GM12878 (cell line): ENCODE results near the gene TP53BP1. TPM values are rescaled to one million over a fixed set of nuclear protein-coding genes. Genes with fewer than 3 reads are reported as not detected.

Experiments used
- ATAC-seq: fragments of 200-7000 bp; cut with Tn5 transposase; 3 replicates; pipeline ENCODE4 v1.9.1; 2020; ENCODE audit warnings: mild to moderate bottlenecking, moderate library complexity
- BruUV-seq: library from RNA; stranded (reverse); fragments of 400-500 nt; replicated peaks from 2 replicates; lab custom pipeline; 2021; lab: Mats Ljungman, UMichigan
- CTCF ChIA-PET: fragments of 300-600 bp; sonication (Branson Sonifier 250); formaldehyde crosslinking; extraction: SDS; loops from one replicate; lab custom pipeline; 2021; ENCODE audit warnings: inconsistent platforms; lab: Yijun Ruan, JAX
- POLR2A ChIA-PET: fragments of 350-600 bp; formaldehyde crosslinking; extraction: SDS; loops from one replicate; lab custom pipeline; 2021; ENCODE audit warnings: inconsistent platforms; lab: Charles Lee
- RAD21 ChIA-PET: fragments of 300-600 bp; sonication (Branson Sonifier 250); formaldehyde crosslinking; loops from one replicate; lab custom pipeline; 2023; ENCODE audit warnings: antibody characterized with exemption; ENCODE audit not compliant: unreplicated experiment; lab: Charles Lee
- SMC1A ChIA-PET: fragments of 300-600 bp; sonication (Branson Sonifier 250); formaldehyde crosslinking; loops from one replicate; lab custom pipeline; 2023; ENCODE audit not compliant: unreplicated experiment, uncharacterized antibody; lab: Charles Lee
- DNase-seq: peaks from one replicate; pipeline ENCODE4 v3.0.0-alpha.2; 2011; ENCODE audit warnings: low read depth, low spot score
- FAIRE-seq: peaks from 3 replicates; lab custom pipeline; 2011; peaks lifted over from hg19 to GRCh38; lab: Jason Lieb, UNC
- H2AFZ ChIP-seq: 2 replicates; pipeline ENCODE4 v1.6.0; 2011; ENCODE audit warnings: low read depth, low read length, control low read depth; ENCODE audit not compliant: control insufficient read depth
- H3K27ac ChIP-seq: 2 replicates; pipeline ENCODE4 v1.5.1; 2011; ENCODE audit warnings: control low read depth; ENCODE audit not compliant: control insufficient read depth, insufficient read depth
- H3K27me3 ChIP-seq, 2 experiments: replicated peaks in 1 of 2; 2 replicates each; pipeline versions ENCODE4 v1.6.0 to v1.6.1; 2011; ENCODE audit warnings: low read length in 1 of 2; ENCODE audit not compliant: control insufficient read depth in 2 of 2, insufficient read depth in 2 of 2
- H3K36me3 ChIP-seq, 2 experiments: 2 replicates each; pipeline ENCODE4 v1.5.1; 2011; ENCODE audit warnings: low read length in 1 of 2; ENCODE audit not compliant: control insufficient read depth in 2 of 2, insufficient read depth in 2 of 2
- H3K4me1 ChIP-seq: 2 replicates; pipeline ENCODE4 v1.6.1; 2011; ENCODE audit warnings: mild to moderate bottlenecking, low read length, moderate library complexity, mixed read lengths; ENCODE audit not compliant: control insufficient read depth, insufficient read depth
- H3K4me2 ChIP-seq: 2 replicates; pipeline ENCODE4 v1.6.0; 2011; ENCODE audit warnings: control low read depth; ENCODE audit not compliant: control insufficient read depth, insufficient read depth
- H3K4me3 ChIP-seq: fragments of 200-600 bp; sonication (generic); 2 replicates; pipeline ENCODE4 v1.5.1; 2016
- H3K79me2 ChIP-seq: 2 replicates; pipeline ENCODE4 v1.6.0; 2011; ENCODE audit warnings: low read length; ENCODE audit not compliant: control insufficient read depth, insufficient read depth
- H3K9ac ChIP-seq: 2 replicates; pipeline ENCODE4 v1.8.0; 2011; ENCODE audit warnings: low read length, control low read depth, mixed read lengths; ENCODE audit not compliant: control insufficient read depth, insufficient read depth
- H3K9me3 ChIP-seq: replicated peaks from 3 replicates; pipeline ENCODE4 v1.5.1; 2011; ENCODE audit warnings: mild to moderate bottlenecking, low read length; ENCODE audit not compliant: control insufficient read depth, insufficient read depth
- H4K20me1 ChIP-seq: 2 replicates; pipeline ENCODE4 v1.6.0; 2011; ENCODE audit not compliant: control insufficient read depth, insufficient read depth
- CBFB ChIP-seq: IDR thresholded peaks from 2 replicates; pipeline ENCODE4 v1.6.1; 2016; ENCODE audit warnings: antibody characterized with exemption, low read depth
- DPF2 ChIP-seq: fragments of 450-650 bp; IDR thresholded peaks from 2 replicates; pipeline ENCODE4 v1.6.1; 2017; ENCODE audit warnings: mild to moderate bottlenecking
- EZH2 ChIP-seq: IDR thresholded peaks from 2 replicates; pipeline ENCODE4 v1.6.1; 2012; ENCODE audit warnings: low read depth, mild to moderate bottlenecking, control low read depth, inconsistent platforms, low read length, borderline replicate concordance; ENCODE audit not compliant: control insufficient read depth
- HDAC6 ChIP-seq: fragments of 200-600 bp; sonication (generic); IDR thresholded peaks from one replicate; pipeline ENCODE4 v1.8.0; 2017; ENCODE audit warnings: antibody characterized with exemption; ENCODE audit not compliant: unreplicated experiment
- JUNB ChIP-seq: IDR thresholded peaks from 2 replicates; pipeline ENCODE4 v1.6.1; 2016; ENCODE audit warnings: antibody characterized with exemption, mild to moderate bottlenecking
- NFYA ChIP-seq: IDR thresholded peaks from 2 replicates; pipeline ENCODE4 v1.6.1; 2011; ENCODE audit warnings: low read depth, mild to moderate bottlenecking, low read length, improper control_type of control experiment, borderline replicate concordance
- NR2C2 ChIP-seq: IDR thresholded peaks from 2 replicates; pipeline ENCODE4 v1.6.1; 2011; ENCODE audit warnings: borderline replicate concordance, low read depth; ENCODE audit not compliant: control insufficient read depth, insufficient read length
- NR2F1 ChIP-seq: fragments of 450-650 bp; conservative IDR thresholded peaks from 2 replicates; pipeline ENCODE4 v1.6.1; 2017; ENCODE audit warnings: mild to moderate bottlenecking
- RBBP5 ChIP-seq: fragments of 200-600 bp; sonication (generic); conservative IDR thresholded peaks from 2 replicates; pipeline ENCODE4 v1.6.1; 2016
- SMAD5 ChIP-seq: IDR thresholded peaks from 2 replicates; pipeline ENCODE4 v1.6.1; 2016; ENCODE audit warnings: antibody characterized with exemption, low read depth
- SMARCA5 ChIP-seq: fragments of 450-650 bp; IDR thresholded peaks from 2 replicates; pipeline ENCODE4 v1.6.1; 2017; ENCODE audit warnings: mild to moderate bottlenecking
- TAF1 ChIP-seq: IDR thresholded peaks from 2 replicates; pipeline ENCODE4 v1.6.1; 2011; ENCODE audit warnings: mild to moderate bottlenecking, low read depth, low read length, borderline replicate concordance
- TARDBP ChIP-seq: IDR thresholded peaks from 2 replicates; pipeline ENCODE4 v1.6.1; 2016; ENCODE audit warnings: borderline replicate concordance
- ZZZ3 ChIP-seq: IDR thresholded peaks from 2 replicates; pipeline ENCODE4 v1.6.1; 2011; ENCODE audit warnings: low read depth; ENCODE audit not compliant: control insufficient read depth, insufficient read length
- WGBS: methylation state at CpG from one replicate; pipeline ENCODE4 v1.1.6; 2016; ENCODE audit warnings: low lambda C conversion rate; ENCODE audit not compliant: insufficient replicate concordance, insufficient coverage; ENCODE audit errors: missing lambda C conversion rate; 5-methylcytosine and 5-hydroxymethylcytosine counted together
- in situ Hi-C: fragments of 300-500 bp; cut with MboI; formaldehyde crosslinking; loops from 9 replicates; pipeline ENCODE4 v1.14.3; 2018; ENCODE audit warnings: mixed read lengths
- intact Hi-C: fragments of 100-400 bp; cut with micrococcal nuclease; formaldehyde crosslinking; loops from one replicate; pipeline ENCODE4 v1.14.2; 2022; ENCODE audit not compliant: unreplicated experiment
- polyA plus RNA-seq, 11 experiments: library from polyadenylated mRNA; depleted of rRNA in 4 of 11; unstranded in 6 of 11; stranded (reverse) in 5 of 11; fragments of >200 nt; fragmentation: Nextera tagmentation in 4 of 11; fragmentation: Illumina TruSeq in 1 of 11; extraction: Ambion mirVana in 4 of 11; extraction: Trizol in 1 of 11; gene quantifications; 1 replicate in 1 of 11; 2 replicates in 10 of 11; pipeline versions ENCODE4 v1.2.1 to v1.2.3, GENCODE V29; 2011 to 2016; ENCODE audit warnings: inconsistent platforms in 2 of 11, missing spikeins in 2 of 11, low read depth in 1 of 11
- total RNA-seq, 4 experiments: library from RNA; depleted of rRNA in 3 of 4; stranded (reverse); fragments of >200 nt in 3 of 4; fragmentation: Illumina TruSeq in 1 of 4; extraction: Trizol in 1 of 4; gene quantifications; 2 replicates each; pipeline versions ENCODE4 v1.2.1 to v1.2.3, GENCODE V29; 2013 to 2021
- TF ChIP-seq, protein P1 (sequence below): fragments of 450-650 bp; conservative IDR thresholded peaks from 2 replicates; pipeline ENCODE4 v1.6.1; 2017; ENCODE audit warnings: mild to moderate bottlenecking, moderate library complexity
- TF ChIP-seq, protein P2 (sequence below): IDR thresholded peaks from 2 replicates; pipeline ENCODE4 v1.6.1; 2012; ENCODE audit warnings: mild to moderate bottlenecking, low read depth, low read length

The TP53BP1 gene
- total and polyA plus RNA-seq, 10 of the 15 experiments (the other 5 are each of a cell fraction or from before 2014, with no cell fraction given), result 6.2 to 50.2 (median 19.3) TPM

DNA sequence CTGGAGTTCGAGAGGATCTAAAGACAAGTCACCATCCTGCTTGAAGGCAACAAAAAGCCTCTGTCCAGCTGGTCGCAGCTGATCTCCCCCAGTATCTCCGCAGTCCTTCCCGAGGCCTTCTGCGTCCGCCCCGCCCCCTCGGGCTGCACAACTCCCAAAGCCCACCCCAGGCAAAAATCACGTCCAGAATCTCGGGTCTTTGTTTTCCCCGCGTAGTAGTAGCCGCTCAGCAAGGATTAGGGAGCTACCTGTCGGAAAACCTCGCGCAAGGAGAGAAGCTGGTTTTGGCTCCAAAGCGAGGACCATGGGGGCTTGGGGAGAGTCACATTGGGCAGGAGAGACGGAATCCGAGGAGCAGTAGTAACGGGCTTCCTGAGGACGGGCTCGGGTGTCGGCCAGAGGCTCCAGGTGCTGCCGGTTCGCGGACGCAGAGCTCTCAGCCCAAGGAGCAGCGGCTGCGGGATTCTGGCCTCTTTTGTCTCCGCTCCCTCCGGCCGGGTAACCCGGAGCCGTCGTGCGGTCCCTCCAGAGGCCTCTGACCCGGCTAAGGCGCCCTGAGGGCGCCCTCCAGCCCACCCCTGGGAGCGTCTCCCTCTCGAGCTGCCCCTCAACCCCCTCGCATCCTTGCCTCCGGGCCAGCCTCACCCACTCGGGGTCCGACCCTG is 122.5 kb downstream of the TP53BP1 start:
- peaks cover 2 to 5% of the 10 kb centered on the region in 2 experiments; a peak in 1 of 4 replicates for H3K36me3 ChIP-seq
- TF ChIP-seq TAF1 (no peak), DPF2 (no peak), NR2C2 (no peak), TARDBP (no peak), SMAD5 (no peak), NR2F1 (peak; percentile 78), EZH2 (no peak), RBBP5 (no peak), HDAC6 (no peak), JUNB (no peak), SMARCA5 (no peak), NFYA (no peak), ZZZ3 (no peak), CBFB (no peak)
- TF ChIP-seq, protein P1, sequence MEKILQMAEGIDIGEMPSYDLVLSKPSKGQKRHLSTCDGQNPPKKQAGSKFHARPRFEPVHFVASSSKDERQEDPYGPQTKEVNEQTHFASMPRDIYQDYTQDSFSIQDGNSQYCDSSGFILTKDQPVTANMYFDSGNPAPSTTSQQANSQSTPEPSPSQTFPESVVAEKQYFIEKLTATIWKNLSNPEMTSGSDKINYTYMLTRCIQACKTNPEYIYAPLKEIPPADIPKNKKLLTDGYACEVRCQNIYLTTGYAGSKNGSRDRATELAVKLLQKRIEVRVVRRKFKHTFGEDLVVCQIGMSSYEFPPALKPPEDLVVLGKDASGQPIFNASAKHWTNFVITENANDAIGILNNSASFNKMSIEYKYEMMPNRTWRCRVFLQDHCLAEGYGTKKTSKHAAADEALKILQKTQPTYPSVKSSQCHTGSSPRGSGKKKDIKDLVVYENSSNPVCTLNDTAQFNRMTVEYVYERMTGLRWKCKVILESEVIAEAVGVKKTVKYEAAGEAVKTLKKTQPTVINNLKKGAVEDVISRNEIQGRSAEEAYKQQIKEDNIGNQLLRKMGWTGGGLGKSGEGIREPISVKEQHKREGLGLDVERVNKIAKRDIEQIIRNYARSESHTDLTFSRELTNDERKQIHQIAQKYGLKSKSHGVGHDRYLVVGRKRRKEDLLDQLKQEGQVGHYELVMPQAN, result 0 out of 2 replicates have a peak, but pooled peaks have one; percentile 32
- TF ChIP-seq, protein P2, sequence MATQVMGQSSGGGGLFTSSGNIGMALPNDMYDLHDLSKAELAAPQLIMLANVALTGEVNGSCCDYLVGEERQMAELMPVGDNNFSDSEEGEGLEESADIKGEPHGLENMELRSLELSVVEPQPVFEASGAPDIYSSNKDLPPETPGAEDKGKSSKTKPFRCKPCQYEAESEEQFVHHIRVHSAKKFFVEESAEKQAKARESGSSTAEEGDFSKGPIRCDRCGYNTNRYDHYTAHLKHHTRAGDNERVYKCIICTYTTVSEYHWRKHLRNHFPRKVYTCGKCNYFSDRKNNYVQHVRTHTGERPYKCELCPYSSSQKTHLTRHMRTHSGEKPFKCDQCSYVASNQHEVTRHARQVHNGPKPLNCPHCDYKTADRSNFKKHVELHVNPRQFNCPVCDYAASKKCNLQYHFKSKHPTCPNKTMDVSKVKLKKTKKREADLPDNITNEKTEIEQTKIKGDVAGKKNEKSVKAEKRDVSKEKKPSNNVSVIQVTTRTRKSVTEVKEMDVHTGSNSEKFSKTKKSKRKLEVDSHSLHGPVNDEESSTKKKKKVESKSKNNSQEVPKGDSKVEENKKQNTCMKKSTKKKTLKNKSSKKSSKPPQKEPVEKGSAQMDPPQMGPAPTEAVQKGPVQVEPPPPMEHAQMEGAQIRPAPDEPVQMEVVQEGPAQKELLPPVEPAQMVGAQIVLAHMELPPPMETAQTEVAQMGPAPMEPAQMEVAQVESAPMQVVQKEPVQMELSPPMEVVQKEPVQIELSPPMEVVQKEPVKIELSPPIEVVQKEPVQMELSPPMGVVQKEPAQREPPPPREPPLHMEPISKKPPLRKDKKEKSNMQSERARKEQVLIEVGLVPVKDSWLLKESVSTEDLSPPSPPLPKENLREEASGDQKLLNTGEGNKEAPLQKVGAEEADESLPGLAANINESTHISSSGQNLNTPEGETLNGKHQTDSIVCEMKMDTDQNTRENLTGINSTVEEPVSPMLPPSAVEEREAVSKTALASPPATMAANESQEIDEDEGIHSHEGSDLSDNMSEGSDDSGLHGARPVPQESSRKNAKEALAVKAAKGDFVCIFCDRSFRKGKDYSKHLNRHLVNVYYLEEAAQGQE, result peak; percentile 60; the same call in 1 of the 2 replicates
- TF ChIP-seq, all 136 proteins: peak for 3
- POLR2A ChIA-PET, result interaction anchor here (0.9 to 1.2 kb wide), 2 partner anchors 10 to 18 kb away, joined by 4 to 6 read pairs; no protein-coding TSS in a partner anchor
- H3K4me1 ChIP-seq, result peaks cover 8% of the 10 kb centered on the region
- RAD21 ChIA-PET, result interaction anchor here (0.6 to 1.7 kb wide), 2 partner anchors 20 to 407 kb away, joined by 3 to 4 read pairs; partner anchors contain the start of gene ELL3
- FAIRE-seq (peak; percentile 57), DNase-seq (no peak), ATAC-seq (peak; percentile 78)
- H4K20me1 ChIP-seq, result no peaks in the 10 kb centered on the region
- H2AFZ ChIP-seq, result peak overlapping the region; percentile 97
- SMC1A ChIA-PET, result interaction anchor here (1.0 to 2.4 kb wide), 5 partner anchors 9 to 145 kb away, joined by 3 to 6 read pairs (median 4); no protein-coding TSS in a partner anchor
- H3K27me3 ChIP-seq, result no peaks in the 10 kb centered on the region
- WGBS, result 1% methylated on average over 37 of the region's 45 CpGs
- intact Hi-C loops, result no loop called here
- peak overlapping the region; percentile 75 for H3K9ac ChIP-seq
- H3K9me3 ChIP-seq, result no peaks in the 10 kb centered on the region; the same call in 2 of the 3 replicates
- in situ Hi-C loops, result no loop called here
- CTCF ChIA-PET, result interaction anchor here (0.7 to 7.1 kb wide), 11 partner anchors 8 to 400 kb away, joined by 3 to 51 read pairs (median 4); no protein-coding TSS in a partner anchor
- no TSS peak for BruUV-seq
- H3K79me2 ChIP-seq, result peaks cover 39% of the 10 kb centered on the region
- H3K27ac ChIP-seq, result peak overlapping the region; percentile 76
- peak overlapping the region; percentile 97 for H3K4me3 ChIP-seq
- H3K4me2 ChIP-seq, result peak overlapping the region; percentile 96
